HepG2 (cell line): Measurements from ENCODE around the gene BEST2. TPM values are rescaled to one million over a fixed set of nuclear protein-coding genes. Genes with fewer than 3 reads are reported as not detected.

Experiments
- AKAP8 ChIP-seq: sonication (generic); formaldehyde crosslinking; IDR thresholded peaks from 2 replicates; pipeline ENCODE4 v1.5.1; 2020; ENCODE audit warnings: mild to moderate bottlenecking, missing genetic modification reagents
- ARNTL ChIP-seq: sonication (generic); formaldehyde crosslinking; IDR thresholded peaks from 2 replicates; pipeline ENCODE4 v1.4.0; 2020; ENCODE audit warnings: mild to moderate bottlenecking, missing genetic modification reagents
- CHD2 ChIP-seq: IDR thresholded peaks from 2 replicates; pipeline ENCODE4 v1.6.1; 2011; ENCODE audit warnings: low read depth, low read length, improper control_type of control experiment
- EED ChIP-seq: sonication (generic); formaldehyde crosslinking; IDR thresholded peaks from 2 replicates; pipeline ENCODE4 v1.5.0; 2020; ENCODE audit warnings: mild to moderate bottlenecking, missing genetic modification reagents
- HOXA5 ChIP-seq: sonication (generic); formaldehyde crosslinking; IDR thresholded peaks from 2 replicates; pipeline ENCODE4 v1.4.0; 2020; ENCODE audit warnings: missing genetic modification reagents
- IRX3 ChIP-seq: sonication (generic); formaldehyde crosslinking; IDR thresholded peaks from 2 replicates; pipeline ENCODE4 v1.8.1; 2023; ENCODE audit warnings: mild to moderate bottlenecking, low read depth, missing genetic modification reagents, borderline replicate concordance
- KDM4B ChIP-seq: sonication (generic); formaldehyde crosslinking; IDR thresholded peaks from 2 replicates; pipeline ENCODE4 v1.4.0; 2020; ENCODE audit warnings: missing genetic modification reagents
- MAF1 ChIP-seq: sonication (generic); formaldehyde crosslinking; IDR thresholded peaks from 2 replicates; pipeline ENCODE4 v1.5.0; 2020; ENCODE audit warnings: missing genetic modification reagents, borderline replicate concordance
- POLR2G ChIP-seq: fragments of 200-400 bp; formaldehyde crosslinking; IDR thresholded peaks from 2 replicates; pipeline ENCODE4 v1.6.1; 2018; ENCODE audit warnings: mild to moderate bottlenecking, low read depth, low read length, moderate library complexity
- SALL1 ChIP-seq: sonication (generic); formaldehyde crosslinking; IDR thresholded peaks from 2 replicates; pipeline ENCODE4 v1.8.0; 2022; ENCODE audit warnings: mild to moderate bottlenecking, missing genetic modification reagents
- SIX4 ChIP-seq: sonication (generic); formaldehyde crosslinking; IDR thresholded peaks from 2 replicates; pipeline ENCODE4 v1.4.0; 2020; ENCODE audit warnings: missing genetic modification reagents
- ZBTB21 ChIP-seq: sonication (generic); formaldehyde crosslinking; IDR thresholded peaks from 2 replicates; pipeline ENCODE4 v1.4.0; 2020; ENCODE audit warnings: missing genetic modification reagents
- ZNF24 ChIP-seq: fragments of 450-650 bp; IDR thresholded peaks from 2 replicates; pipeline ENCODE4 v1.6.1; 2017; ENCODE audit warnings: antibody characterized with exemption, mild to moderate bottlenecking
- ZNF282 ChIP-seq: fragments of 450-650 bp; IDR thresholded peaks from 2 replicates; pipeline ENCODE4 v1.6.1; 2018; ENCODE audit not compliant: partially characterized antibody
- ZNF614 ChIP-seq: IDR thresholded peaks from 2 replicates; pipeline ENCODE4 v1.6.1; 2018; ENCODE audit warnings: missing biosample characterization, missing genetic modification reagents, inconsistent platforms, borderline replicate concordance
- ZSCAN20 ChIP-seq: sonication (generic); formaldehyde crosslinking; IDR thresholded peaks from 2 replicates; pipeline ENCODE4 v1.4.0; 2020; ENCODE audit warnings: missing genetic modification reagents, mild to moderate bottlenecking, borderline replicate concordance
- polyA plus RNA-seq, 8 experiments: library from polyadenylated mRNA; depleted of rRNA in 3 of 8; stranded (reverse) in 7 of 8; unstranded in 1 of 8; fragments of >200 nt; fragmentation: Illumina TruSeq in 4 of 8; extraction: Trizol in 4 of 8; gene quantifications; 2 replicates each; pipeline versions ENCODE4 v1.2.1 to v1.2.3, GENCODE V29; 2011 to 2016; ENCODE audit warnings: low read depth in 4 of 8, missing spikeins in 1 of 8, mixed read lengths in 1 of 8; ENCODE audit not compliant: insufficient read depth in 1 of 8
- total RNA-seq, 5 experiments: library from RNA; depleted of rRNA; stranded (reverse); fragments of >200 nt; fragmentation: Illumina TruSeq; extraction: Trizol; gene quantifications; 2 replicates each; pipeline ENCODE4 v1.2.3, GENCODE V29; 2016; ENCODE audit warnings: low read depth in 1 of 5
- TF ChIP-seq, protein P1 (sequence below), 2 experiments: fragments of 450-650 bp in 1 of 2; sonication (generic) in 1 of 2; formaldehyde crosslinking in 1 of 2; IDR thresholded peaks; 2 replicates each; pipeline versions ENCODE4 v1.6.1 to v1.8.0; 2016 to 2022; ENCODE audit warnings: antibody characterized with exemption in 1 of 2, mild to moderate bottlenecking in 1 of 2, missing genetic modification reagents in 1 of 2
- TF ChIP-seq, protein P2 (sequence below): fragments of 450-650 bp; IDR thresholded peaks from 2 replicates; pipeline ENCODE4 v1.6.1; 2016
- TF ChIP-seq, protein P3 (sequence below): sonication (generic); formaldehyde crosslinking; conservative IDR thresholded peaks from 2 replicates; pipeline ENCODE4 v1.4.0; 2020; ENCODE audit warnings: missing genetic modification reagents

The BEST2 gene
- total and polyA plus RNA-seq, 2 of the 13 experiments (the other 11 are each of a cell fraction or from before 2014, with no cell fraction given), result not detected

DNA sequence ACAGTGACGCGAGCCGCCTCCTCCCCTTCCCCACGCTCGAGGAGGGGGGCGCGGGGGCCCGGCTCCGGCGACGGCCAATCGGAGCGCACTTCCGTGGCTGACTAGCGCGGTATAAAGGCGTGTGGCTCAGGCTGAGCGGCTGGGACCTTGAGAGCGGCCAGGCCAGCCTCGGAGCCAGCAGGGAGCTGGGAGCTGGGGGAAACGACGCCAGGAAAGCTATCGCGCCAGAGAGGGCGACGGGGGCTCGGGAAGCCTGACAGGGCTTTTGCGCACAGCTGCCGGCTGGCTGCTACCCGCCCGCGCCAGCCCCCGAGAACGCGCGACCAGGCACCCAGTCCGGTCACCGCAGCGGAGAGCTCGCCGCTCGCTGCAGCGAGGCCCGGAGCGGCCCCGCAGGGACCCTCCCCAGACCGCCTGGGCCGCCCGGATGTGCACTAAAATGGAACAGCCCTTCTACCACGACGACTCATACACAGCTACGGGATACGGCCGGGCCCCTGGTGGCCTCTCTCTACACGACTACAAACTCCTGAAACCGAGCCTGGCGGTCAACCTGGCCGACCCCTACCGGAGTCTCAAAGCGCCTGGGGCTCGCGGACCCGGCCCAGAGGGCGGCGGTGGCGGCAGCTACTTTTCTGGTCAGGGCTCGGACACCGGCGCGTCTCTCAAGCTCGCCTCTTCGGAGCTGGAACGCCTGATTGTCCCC lies 39.9 kb downstream of the BEST2 start, which contains the start of gene JUNB (continued):
- TF ChIP-seq, protein P1, sequence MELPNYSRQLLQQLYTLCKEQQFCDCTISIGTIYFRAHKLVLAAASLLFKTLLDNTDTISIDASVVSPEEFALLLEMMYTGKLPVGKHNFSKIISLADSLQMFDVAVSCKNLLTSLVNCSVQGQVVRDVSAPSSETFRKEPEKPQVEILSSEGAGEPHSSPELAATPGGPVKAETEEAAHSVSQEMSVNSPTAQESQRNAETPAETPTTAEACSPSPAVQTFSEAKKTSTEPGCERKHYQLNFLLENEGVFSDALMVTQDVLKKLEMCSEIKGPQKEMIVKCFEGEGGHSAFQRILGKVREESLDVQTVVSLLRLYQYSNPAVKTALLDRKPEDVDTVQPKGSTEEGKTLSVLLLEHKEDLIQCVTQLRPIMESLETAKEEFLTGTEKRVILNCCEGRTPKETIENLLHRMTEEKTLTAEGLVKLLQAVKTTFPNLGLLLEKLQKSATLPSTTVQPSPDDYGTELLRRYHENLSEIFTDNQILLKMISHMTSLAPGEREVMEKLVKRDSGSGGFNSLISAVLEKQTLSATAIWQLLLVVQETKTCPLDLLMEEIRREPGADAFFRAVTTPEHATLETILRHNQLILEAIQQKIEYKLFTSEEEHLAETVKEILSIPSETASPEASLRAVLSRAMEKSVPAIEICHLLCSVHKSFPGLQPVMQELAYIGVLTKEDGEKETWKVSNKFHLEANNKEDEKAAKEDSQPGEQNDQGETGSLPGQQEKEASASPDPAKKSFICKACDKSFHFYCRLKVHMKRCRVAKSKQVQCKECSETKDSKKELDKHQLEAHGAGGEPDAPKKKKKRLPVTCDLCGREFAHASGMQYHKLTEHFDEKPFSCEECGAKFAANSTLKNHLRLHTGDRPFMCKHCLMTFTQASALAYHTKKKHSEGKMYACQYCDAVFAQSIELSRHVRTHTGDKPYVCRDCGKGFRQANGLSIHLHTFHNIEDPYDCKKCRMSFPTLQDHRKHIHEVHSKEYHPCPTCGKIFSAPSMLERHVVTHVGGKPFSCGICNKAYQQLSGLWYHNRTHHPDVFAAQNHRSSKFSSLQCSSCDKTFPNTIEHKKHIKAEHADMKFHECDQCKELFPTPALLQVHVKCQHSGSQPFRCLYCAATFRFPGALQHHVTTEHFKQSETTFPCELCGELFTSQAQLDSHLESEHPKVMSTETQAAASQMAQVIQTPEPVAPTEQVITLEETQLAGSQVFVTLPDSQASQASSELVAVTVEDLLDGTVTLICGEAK (IDR thresholded peaks at IDR 0.05), result no peak
- TF ChIP-seq, protein P1 (CRISPR knock-in tag; IDR thresholded peaks at IDR 0.05), result peak; percentile 59
- peak; percentile 93 for TF ChIP-seq HOXA5 (CRISPR knock-in tag)
- TF ChIP-seq ZSCAN20 (CRISPR knock-in tag), result no peak
- TF ChIP-seq ZNF282, result no peak
- peak; percentile 100 for TF ChIP-seq POLR2G
- TF ChIP-seq SALL1, result peak; percentile 92
- TF ChIP-seq, protein P2, sequence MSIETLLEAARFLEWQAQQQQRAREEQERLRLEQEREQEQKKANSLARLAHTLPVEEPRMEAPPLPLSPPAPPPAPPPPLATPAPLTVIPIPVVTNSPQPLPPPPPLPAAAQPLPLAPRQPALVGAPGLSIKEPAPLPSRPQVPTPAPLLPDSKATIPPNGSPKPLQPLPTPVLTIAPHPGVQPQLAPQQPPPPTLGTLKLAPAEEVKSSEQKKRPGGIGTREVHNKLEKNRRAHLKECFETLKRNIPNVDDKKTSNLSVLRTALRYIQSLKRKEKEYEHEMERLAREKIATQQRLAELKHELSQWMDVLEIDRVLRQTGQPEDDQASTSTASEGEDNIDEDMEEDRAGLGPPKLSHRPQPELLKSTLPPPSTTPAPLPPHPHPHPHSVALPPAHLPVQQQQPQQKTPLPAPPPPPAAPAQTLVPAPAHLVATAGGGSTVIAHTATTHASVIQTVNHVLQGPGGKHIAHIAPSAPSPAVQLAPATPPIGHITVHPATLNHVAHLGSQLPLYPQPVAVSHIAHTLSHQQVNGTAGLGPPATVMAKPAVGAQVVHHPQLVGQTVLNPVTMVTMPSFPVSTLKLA, result no peak; the same call in none of the 2 replicates
- peak; percentile 93 for TF ChIP-seq ZNF614 (CRISPR knock-in tag)
- no peak for TF ChIP-seq ZNF24
- TF ChIP-seq CHD2, result 0 out of 2 replicates have a peak, but pooled peaks have one; percentile 41
- peak; percentile 42; the same call in 1 of the 2 replicates for TF ChIP-seq ZBTB21
- TF ChIP-seq IRX3 (CRISPR knock-in tag), result no peak
- peak; percentile 92; the same call in 1 of the 2 replicates for TF ChIP-seq MAF1 (CRISPR knock-in tag)
- TF ChIP-seq ARNTL, result peak; percentile 98
- peak; percentile 66; the same call in 1 of the 2 replicates for TF ChIP-seq AKAP8 (CRISPR knock-in tag)
- TF ChIP-seq KDM4B, result peak; percentile 95
- TF ChIP-seq EED (CRISPR knock-in tag), result peak; percentile 80; the same call in 1 of the 2 replicates
- TF ChIP-seq SIX4, result peak; percentile 54; the same call in 1 of the 2 replicates
- TF ChIP-seq, protein P3, sequence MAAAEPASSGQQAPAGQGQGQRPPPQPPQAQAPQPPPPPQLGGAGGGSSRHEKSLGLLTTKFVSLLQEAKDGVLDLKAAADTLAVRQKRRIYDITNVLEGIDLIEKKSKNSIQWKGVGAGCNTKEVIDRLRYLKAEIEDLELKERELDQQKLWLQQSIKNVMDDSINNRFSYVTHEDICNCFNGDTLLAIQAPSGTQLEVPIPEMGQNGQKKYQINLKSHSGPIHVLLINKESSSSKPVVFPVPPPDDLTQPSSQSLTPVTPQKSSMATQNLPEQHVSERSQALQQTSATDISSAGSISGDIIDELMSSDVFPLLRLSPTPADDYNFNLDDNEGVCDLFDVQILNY, result 0 out of 2 replicates have a peak, but pooled peaks have one; percentile 54
